Activated CD8-positive, alpha-beta T cell treated with anti-CD3 and anti-CD28 coated beads, Interleukin-2, amount 10 ng/mL, durations not matched to agents 7 days and 5 days (primary cell): ENCODE results near the gene FPR1. TPM values are rescaled to one million over a fixed set of nuclear protein-coding genes. Genes with fewer than 3 reads are reported as not detected.

Source experiments
- ATAC-seq: fragments of 150-1000 bp; cut with Tn5 transposase; one replicate; pipeline ENCODE4 v1.10.0; 2021; ENCODE audit warnings: moderate library complexity
- CTCF ChIA-PET: fragments of 350-600 bp; sonication (Branson Sonifier 250); formaldehyde crosslinking; loops from one replicate; lab custom pipeline; 2021; ENCODE audit warnings: antibody characterized with exemption; lab: Charles Lee
- POLR2A ChIA-PET: fragments of 350-600 bp; sonication (Branson Sonifier 250); formaldehyde crosslinking; loops from one replicate; lab custom pipeline; 2021; ENCODE audit warnings: antibody characterized with exemption; lab: Charles Lee
- DNase-seq: peaks from one replicate; pipeline ENCODE4 v3.0.0-alpha.2; 2020
- H3K27ac Mint-ChIP-seq: one replicate; pipeline ENCODE4 v1.8.0; 2021; ENCODE audit warnings: mild to moderate bottlenecking, mixed read lengths
- H3K27me3 Mint-ChIP-seq: one replicate; pipeline ENCODE4 v1.8.0; 2021; ENCODE audit warnings: low read depth, mixed read lengths
- H3K36me3 Mint-ChIP-seq: one replicate; pipeline ENCODE4 v1.8.0; 2021; ENCODE audit warnings: low read depth, mixed read lengths
- H3K4me1 Mint-ChIP-seq: one replicate; pipeline ENCODE4 v1.8.0; 2021; ENCODE audit warnings: low read depth, mixed read lengths
- H3K4me3 Mint-ChIP-seq: one replicate; pipeline ENCODE4 v1.8.0; 2021; ENCODE audit warnings: mild to moderate bottlenecking, mixed read lengths
- H3K9me3 Mint-ChIP-seq: one replicate; pipeline ENCODE4 v1.8.0; 2022; ENCODE audit warnings: mixed read lengths; ENCODE audit not compliant: insufficient read depth
- total RNA-seq, 2 experiments: library from RNA; stranded (reverse); gene quantifications; one replicate each; pipeline ENCODE4 v1.2.3, GENCODE V29; 2021

The FPR1 gene
- total RNA-seq, result not detected

DNA sequence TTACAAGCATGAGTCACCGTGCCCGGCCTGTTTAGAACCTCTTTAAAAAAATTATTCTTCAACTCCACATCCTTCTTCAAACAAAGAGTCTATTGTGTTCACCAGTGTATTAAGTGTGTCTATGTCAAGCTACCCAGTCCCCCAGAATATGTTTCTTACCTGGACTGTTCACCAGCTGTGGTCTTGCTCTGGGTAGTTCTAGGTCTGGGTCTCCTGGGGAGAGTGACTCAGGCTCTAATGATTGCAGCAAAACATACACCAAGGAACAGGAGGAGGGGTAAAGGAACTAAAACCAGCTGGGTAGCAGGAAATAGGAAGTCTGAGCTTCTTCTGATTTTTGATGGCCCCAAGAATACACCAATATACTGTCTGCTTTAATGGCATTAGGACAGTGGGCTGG lies at the start of gene FPR1:
Gene FPR1, minus strand, starts transcription at position 224 of the 400 bp plus-strand sequence. CDS start 4,884 bp downstream, outside the sequence.
- Mint-ChIP-seq H3K27me3 (no peaks in the 10 kb centered on the region), H3K4me3 (no peak within 1 kb of the TSS), H3K36me3 (no peaks in the 10 kb centered on the region), H3K4me1 (no peaks in the 10 kb centered on the region), H3K27ac (no peak within 1 kb of the TSS), H3K9me3 (no peaks in the 10 kb centered on the region)
- CTCF ChIA-PET, result no interaction called here
- ATAC-seq (no peak), DNase-seq (no peak)
- POLR2A ChIA-PET, result no interaction called here

- H3K27me3 Mint-ChIP-seq, result no peaks in the 10 kb centered on the region
- H3K9me3 Mint-ChIP-seq, result peaks cover 22% of the 10 kb centered on the region
- no peak for ATAC-seq
- ChIA-PET CTCF (no interaction called here), POLR2A (no interaction called here)
- H3K4me3 Mint-ChIP-seq, result no peak overlapping the region
- DNase-seq, result no peak
- H3K36me3 Mint-ChIP-seq, result no peaks in the 10 kb centered on the region
- H3K27ac Mint-ChIP-seq, result no peak overlapping the region
- no peaks in the 10 kb centered on the region for H3K4me1 Mint-ChIP-seq
Measured at GRCh38 chr19:51800473-51801244, 49.0 kb upstream of the FPR1 start.

DNA sequence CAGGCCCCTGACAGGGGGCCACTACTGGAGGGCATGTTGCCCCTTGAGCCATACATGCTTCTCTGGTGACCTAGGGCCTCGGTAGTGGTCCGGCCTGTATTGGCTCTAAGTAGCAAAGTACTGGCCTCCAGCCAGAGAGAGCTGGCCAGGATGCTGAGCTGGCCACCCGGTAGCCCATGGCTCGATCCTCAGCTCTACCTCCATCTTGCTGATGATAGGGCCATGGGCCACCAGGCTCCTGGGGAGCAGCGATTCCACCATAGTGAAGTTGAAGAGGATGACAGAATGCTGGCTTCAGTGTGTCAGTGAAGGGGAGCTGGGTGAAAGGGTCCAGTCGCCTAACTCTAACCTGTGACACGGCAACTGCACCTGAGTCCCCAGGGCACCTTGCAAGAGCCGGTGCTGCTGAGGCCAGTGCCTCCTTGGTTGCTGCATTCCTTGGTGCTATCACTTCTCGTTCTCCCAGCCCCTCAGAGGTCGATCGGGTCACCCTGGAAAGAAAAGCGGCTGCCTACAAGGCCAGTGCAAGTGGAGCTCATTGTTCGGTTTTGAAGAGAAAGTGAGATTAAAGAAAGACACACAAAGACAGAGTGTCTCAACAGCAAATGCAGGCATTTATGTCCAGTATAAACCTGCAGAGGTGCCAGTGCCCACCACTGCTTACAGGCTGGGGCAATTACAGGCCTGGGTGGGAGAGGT lies 48.2 kb upstream of the FPR1 start:
- POLR2A ChIA-PET, result no interaction called here
- no peaks in the 10 kb centered on the region for H3K27me3 Mint-ChIP-seq
- no peaks in the 10 kb centered on the region for H3K4me1 Mint-ChIP-seq
- H3K27ac Mint-ChIP-seq, result no peak overlapping the region
- peaks cover 22% of the 10 kb centered on the region for H3K9me3 Mint-ChIP-seq
- H3K36me3 Mint-ChIP-seq, result no peaks in the 10 kb centered on the region
- CTCF ChIA-PET, result no interaction called here
- DNase-seq (no peak), ATAC-seq (no peak)
- no peak overlapping the region for H3K4me3 Mint-ChIP-seq

DNA sequence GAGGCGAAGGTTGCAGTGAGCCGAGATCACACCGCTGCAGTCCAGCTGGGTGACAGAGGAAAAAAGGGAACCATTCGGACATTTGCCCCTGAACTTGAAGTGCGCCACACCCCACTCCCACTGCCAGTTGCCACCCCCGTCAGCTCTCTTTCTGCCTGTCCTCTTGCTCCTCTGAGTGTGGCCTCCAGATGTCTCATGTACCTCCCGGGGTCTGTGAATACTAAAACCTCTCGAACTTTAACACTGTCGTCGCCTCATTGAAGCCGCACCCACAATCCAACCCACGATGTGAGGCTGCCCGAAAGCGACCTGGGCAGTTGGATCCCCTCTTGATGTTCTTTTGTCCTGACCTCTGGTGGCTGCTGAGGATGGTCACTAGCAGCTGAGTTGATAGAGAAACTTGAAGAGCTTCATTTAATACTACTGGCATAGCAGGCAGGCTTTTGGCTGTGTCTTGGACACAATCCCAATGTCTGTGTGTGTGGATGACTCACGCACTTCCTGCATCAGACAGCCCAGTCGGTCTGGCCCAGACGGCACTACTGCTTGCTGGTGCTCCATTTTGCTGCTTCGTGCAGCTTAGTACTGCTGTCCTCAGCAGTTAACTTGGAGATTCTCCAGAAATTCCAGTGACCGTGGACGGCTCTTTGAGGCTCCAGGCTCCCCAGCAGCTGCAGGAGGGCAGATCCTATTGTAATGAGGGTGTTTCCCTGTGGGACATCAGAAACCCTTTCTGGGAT lies 47.5 kb upstream of the FPR1 start:
- POLR2A ChIA-PET, result no interaction called here
- Mint-ChIP-seq H3K4me3 (no peak overlapping the region), H3K27me3 (no peaks in the 10 kb centered on the region), H3K9me3 (peaks cover 18% of the 10 kb centered on the region), H3K4me1 (no peaks in the 10 kb centered on the region), H3K27ac (no peak overlapping the region), H3K36me3 (no peaks in the 10 kb centered on the region)
- no peak for DNase-seq
- CTCF ChIA-PET, result no interaction called here
- no peak for ATAC-seq

DNA sequence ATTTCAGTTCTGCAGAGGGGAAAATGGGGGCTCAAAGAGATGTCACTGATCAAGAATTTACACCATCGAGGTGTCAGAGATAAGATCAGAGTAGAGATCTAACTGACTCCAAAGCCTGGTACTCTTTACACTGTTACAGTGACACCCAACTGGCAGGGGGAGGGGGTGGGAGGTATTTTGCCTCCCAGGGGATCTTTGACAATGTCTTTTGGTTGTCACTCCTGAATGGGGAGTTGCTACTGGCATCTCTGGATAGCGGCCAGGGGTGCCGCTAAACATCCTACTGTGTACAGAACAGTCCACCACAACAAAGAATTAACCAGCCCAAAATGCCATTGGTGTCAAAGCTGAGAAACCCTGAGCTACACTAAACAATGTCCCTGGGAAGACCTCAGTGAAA lies 46.4 kb upstream of the FPR1 start:
- H3K4me3 Mint-ChIP-seq, result no peak overlapping the region
- no peaks in the 10 kb centered on the region for H3K27me3 Mint-ChIP-seq
- H3K36me3 Mint-ChIP-seq, result no peaks in the 10 kb centered on the region
- H3K4me1 Mint-ChIP-seq, result no peaks in the 10 kb centered on the region
- H3K27ac Mint-ChIP-seq, result no peak overlapping the region
- ChIA-PET CTCF (interaction anchor here (2.2 kb wide), 1 partner anchor 21 kb away, joined by 7 read pairs; no protein-coding TSS in a partner anchor), POLR2A (no interaction called here)
- H3K9me3 Mint-ChIP-seq, result peaks cover 10% of the 10 kb centered on the region
- ATAC-seq, result no peak
- DNase-seq, result no peak

GRCh38 chr19:51797480-51797879 lies 45.8 kb upstream of the FPR1 start:
- CTCF ChIA-PET, result interaction anchor here (2.2 kb wide), 1 partner anchor 20 kb away, joined by 7 read pairs; no protein-coding TSS in a partner anchor
- H3K9me3 Mint-ChIP-seq, result peaks cover 10% of the 10 kb centered on the region
- no peaks in the 10 kb centered on the region for H3K27me3 Mint-ChIP-seq
- no peak for ATAC-seq
- no peak overlapping the region for H3K4me3 Mint-ChIP-seq
- POLR2A ChIA-PET, result no interaction called here
- H3K36me3 Mint-ChIP-seq, result no peaks in the 10 kb centered on the region
- DNase-seq, result no peak
- no peaks in the 10 kb centered on the region for H3K4me1 Mint-ChIP-seq
- H3K27ac Mint-ChIP-seq, result no peak overlapping the region

GRCh38 chr19:51796195-51796679 lies 44.6 kb upstream of the FPR1 start:
- POLR2A ChIA-PET, result no interaction called here
- H3K36me3 Mint-ChIP-seq, result no peaks in the 10 kb centered on the region
- DNase-seq (no peak), ATAC-seq (no peak)
- no peaks in the 10 kb centered on the region for H3K27me3 Mint-ChIP-seq
- H3K27ac Mint-ChIP-seq, result no peak overlapping the region
- H3K4me1 Mint-ChIP-seq, result no peaks in the 10 kb centered on the region
- peaks cover 8% of the 10 kb centered on the region for H3K9me3 Mint-ChIP-seq
- no peak overlapping the region for H3K4me3 Mint-ChIP-seq
- CTCF ChIA-PET, result interaction anchor here (2.2 kb wide), 1 partner anchor 19 kb away, joined by 7 read pairs; no protein-coding TSS in a partner anchor

DNA sequence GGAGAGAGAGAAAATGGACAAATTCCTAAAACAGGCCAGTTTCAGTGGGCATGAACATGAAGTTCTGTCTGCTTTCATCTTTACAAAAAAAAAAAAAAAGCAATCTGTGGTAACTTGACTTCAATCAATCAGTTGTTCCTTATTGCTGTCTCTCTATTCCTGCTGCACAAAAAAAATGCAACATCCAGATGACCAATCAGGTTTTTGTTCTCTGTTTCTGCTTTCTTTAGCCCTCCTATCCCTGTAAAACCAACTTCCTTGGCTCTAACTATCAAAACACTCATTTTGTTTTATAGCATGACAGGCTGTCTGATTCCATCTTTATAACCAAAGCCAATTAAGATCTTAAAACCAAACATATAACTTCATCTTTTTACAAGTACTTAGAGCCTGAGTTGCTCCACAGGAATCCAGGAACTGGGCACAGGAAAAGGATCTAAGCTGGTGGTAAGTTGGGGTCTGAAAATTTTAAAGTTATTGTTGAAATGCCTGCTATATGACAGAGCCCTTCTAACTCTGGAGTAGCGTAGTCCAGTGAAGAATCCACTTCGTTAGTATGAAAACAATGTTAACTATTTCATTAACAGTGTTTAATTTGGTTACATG lies 43.3 kb upstream of the FPR1 start, which contains the start of gene FPR3:
Gene FPR3, plus strand, starts transcription at position 273 of the 606 bp plus-strand sequence. CDS start 28,592 bp downstream, outside the sequence.
- Mint-ChIP-seq H3K4me1 (no peaks in the 10 kb centered on the region), H3K9me3 (peaks cover 8% of the 10 kb centered on the region), H3K27me3 (no peaks in the 10 kb centered on the region), H3K36me3 (no peaks in the 10 kb centered on the region), H3K4me3 (no peak within 1 kb of the TSS), H3K27ac (no peak within 1 kb of the TSS)
- ChIA-PET POLR2A (no interaction called here), CTCF (no interaction called here)
- DNase-seq (no peak), ATAC-seq (no peak)

- Mint-ChIP-seq H3K4me3 (no peak overlapping the region), H3K4me1 (no peaks in the 10 kb centered on the region), H3K27me3 (no peaks in the 10 kb centered on the region), H3K27ac (no peak overlapping the region), H3K36me3 (no peaks in the 10 kb centered on the region), H3K9me3 (peaks cover 8% of the 10 kb centered on the region)
- ChIA-PET CTCF (interaction anchor here (0.9 kb wide), 1 partner anchor 16 kb away, joined by 4 read pairs; no protein-coding TSS in a partner anchor), POLR2A (no interaction called here)
- ATAC-seq, result no peak
- no peak for DNase-seq
Measured at GRCh38 chr19:51793994-51794393, 42.3 kb upstream of the FPR1 start.

DNA sequence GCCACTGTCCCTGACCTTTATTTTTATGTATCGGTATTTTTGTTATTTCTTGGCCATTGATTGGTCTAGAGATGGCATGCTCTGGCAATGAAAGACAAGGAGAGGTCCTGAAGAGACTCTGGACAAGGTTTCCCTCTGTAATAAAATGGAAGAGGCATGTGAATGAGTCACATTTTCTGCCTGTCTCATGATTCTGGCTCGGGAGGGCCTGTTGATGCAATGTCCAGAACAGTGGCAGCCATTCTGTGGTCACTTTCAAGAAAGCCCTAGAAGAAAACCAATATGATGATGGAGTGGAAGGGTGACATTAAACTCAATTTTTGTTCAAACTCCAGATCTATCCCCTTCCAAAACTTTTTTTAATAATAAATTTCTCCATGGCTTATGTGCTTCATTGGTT lies 41.3 kb upstream of the FPR1 start:
- Mint-ChIP-seq H3K4me3 (no peak overlapping the region), H3K27me3 (no peaks in the 10 kb centered on the region), H3K9me3 (peaks cover 8% of the 10 kb centered on the region), H3K4me1 (no peaks in the 10 kb centered on the region), H3K36me3 (no peaks in the 10 kb centered on the region), H3K27ac (no peak overlapping the region)
- ChIA-PET POLR2A (no interaction called here), CTCF (no interaction called here)
- DNase-seq (no peak), ATAC-seq (no peak)

DNA sequence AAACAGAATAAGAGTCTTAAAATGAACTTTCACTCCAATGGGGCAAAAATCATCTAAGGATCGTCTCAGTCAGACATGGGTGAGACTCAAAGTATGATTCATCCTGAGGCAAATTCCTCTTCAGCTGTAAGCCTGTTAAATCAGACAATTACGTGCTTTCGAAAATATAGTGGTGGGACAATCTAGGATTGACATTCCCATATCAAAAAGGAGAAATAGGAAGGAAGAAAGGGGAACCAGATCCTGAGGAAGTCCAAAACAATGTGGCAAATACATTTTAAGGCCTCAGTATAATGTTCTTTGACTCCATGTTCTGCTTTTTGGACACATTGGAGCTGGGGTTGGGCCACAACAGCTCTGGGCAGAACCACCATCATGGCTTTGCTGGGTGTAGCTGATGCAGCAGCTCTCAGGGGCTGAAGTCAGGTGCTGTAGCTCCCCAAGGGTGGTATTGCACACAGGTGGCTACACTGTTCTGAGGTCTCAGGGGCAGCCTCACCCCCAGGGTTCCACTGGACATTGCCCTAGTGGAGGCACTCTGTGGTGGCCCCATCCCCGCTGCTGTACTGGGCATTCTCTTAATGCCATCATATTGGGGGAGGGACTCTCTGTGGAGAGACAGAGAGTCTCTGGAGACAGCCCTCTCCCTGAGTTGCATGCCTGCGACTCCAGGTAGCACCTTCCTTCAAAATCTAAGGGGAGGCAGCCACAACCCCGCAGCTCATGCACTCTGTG lies 37.5 kb upstream of the FPR1 start:
- ChIA-PET POLR2A (no interaction called here), CTCF (interaction anchor here (1.8 kb wide), 1 partner anchor 12 kb away, joined by 6 read pairs; no protein-coding TSS in a partner anchor)
- Mint-ChIP-seq H3K27me3 (no peaks in the 10 kb centered on the region), H3K27ac (no peak overlapping the region), H3K4me3 (no peak overlapping the region), H3K36me3 (no peaks in the 10 kb centered on the region), H3K4me1 (no peaks in the 10 kb centered on the region), H3K9me3 (peaks cover 8% of the 10 kb centered on the region)
- DNase-seq (no peak), ATAC-seq (no peak)
